NCI-H2227 treated with DMSO at 0.1 percent for 48 hours (cell line): ENCODE data around the gene HUWE1.

ENCODE experiments used
- DNase-seq: peaks from one replicate; lab custom pipeline; 2025; lab: John Stamatoyannopoulos, UW

Gene HUWE1

GRCh38 chrX:53494436-53494835, 192.1 kb downstream of the HUWE1 start:
- DNase-seq, result peak; percentile 7

GRCh38 chrX:53486285-53486684, 200.2 kb downstream of the HUWE1 start:
- no peak for DNase-seq

- DNase-seq, result no peak
Measured at GRCh38 chrX:53483838-53484405, 202.6 kb downstream of the HUWE1 start.

- no peak for DNase-seq
Measured at GRCh38 chrX:53483416-53483815, 203.1 kb downstream of the HUWE1 start.
